Breast epithelium (tissue), 4 donors: ENCODE results near the gene RAB44. TPM values are rescaled to one million over a fixed set of nuclear protein-coding genes. Genes with fewer than 3 reads are reported as not detected.
A peak's percentile ranks its signal among the peaks of the same experiment; 100 is the strongest.

Experiments used
- DNase-seq, 2 donors: peaks; one replicate each; pipeline ENCODE4 v3.0.0-alpha.2; 2019; ENCODE audit warnings: low spot score in 2 of 2
- H3K27ac ChIP-seq, 2 donors: fragments of 200-600 bp; sonication (generic) in 1 of 2; one replicate each; pipeline ENCODE4 v1.5.1; 2016 to 2019; ENCODE audit warnings: mild to moderate bottlenecking in 1 of 2
- H3K27me3 ChIP-seq, 2 donors: fragments of 200-600 bp; sonication (generic) in 1 of 2; one replicate each; pipeline versions ENCODE4 v1.5.1 to v1.6.0; 2017 to 2019; ENCODE audit warnings: control low read depth in 1 of 2, mild to moderate bottlenecking in 1 of 2
- H3K36me3 ChIP-seq: fragments of 200-600 bp; one replicate; pipeline ENCODE4 v1.5.1; 2019
- H3K4me1 ChIP-seq, 2 donors: fragments of 200-600 bp; sonication (generic); one replicate each; pipeline ENCODE4 v1.5.1; 2016 to 2019; ENCODE audit warnings: control low read depth in 1 of 2
- H3K4me3 ChIP-seq, 3 donors: fragments of 200-600 bp; sonication (generic); 1 replicate in 2 of 3; 2 replicates in 1 of 3; pipeline ENCODE4 v1.5.1; 2016 to 2019; ENCODE audit warnings: mild to moderate bottlenecking in 3 of 3, moderate library complexity in 2 of 3
- H3K9me3 ChIP-seq, 2 donors: fragments of 200-600 bp; sonication (generic) in 1 of 2; one replicate each; pipeline ENCODE4 v1.5.1; 2016 to 2019; ENCODE audit warnings: control low read depth in 1 of 2
- POLR2A ChIP-seq: fragments of 450-650 bp; IDR thresholded peaks from one replicate; pipeline ENCODE4 v1.6.1; 2016; ENCODE audit warnings: antibody characterized with exemption, mild to moderate bottlenecking, moderate library complexity
- POLR2AphosphoS5 ChIP-seq, 3 donors: sonication (generic); formaldehyde crosslinking; IDR thresholded peaks; one replicate each; pipeline ENCODE4 v1.6.1; 2017; ENCODE audit warnings: antibody characterized with exemption in 3 of 3
- intact Hi-C: fragments of 100-400 bp; cut with DNase I; formaldehyde crosslinking; loops from one replicate; pipeline ENCODE4 v1.15.1; 2023; ENCODE audit warnings: low total_unique reads
- total RNA-seq, 3 donors: library from RNA; depleted of rRNA; stranded (reverse); fragments of >200 nt; gene quantifications; one replicate each; pipeline ENCODE4 v1.1.0, GENCODE V29; 2016
- TF ChIP-seq, protein P1 (sequence below), 3 donors: fragments of 450-650 bp; IDR thresholded peaks; one replicate each; pipeline ENCODE4 v1.5.1; 2016 to 2017; ENCODE audit warnings: antibody characterized with exemption in 3 of 3, mild to moderate bottlenecking in 3 of 3, moderate library complexity in 3 of 3

The RAB44 gene
- total RNA-seq, 3 donors from 2014 or later: under 0.01 to 1.9 (median 0.29) TPM

DNA sequence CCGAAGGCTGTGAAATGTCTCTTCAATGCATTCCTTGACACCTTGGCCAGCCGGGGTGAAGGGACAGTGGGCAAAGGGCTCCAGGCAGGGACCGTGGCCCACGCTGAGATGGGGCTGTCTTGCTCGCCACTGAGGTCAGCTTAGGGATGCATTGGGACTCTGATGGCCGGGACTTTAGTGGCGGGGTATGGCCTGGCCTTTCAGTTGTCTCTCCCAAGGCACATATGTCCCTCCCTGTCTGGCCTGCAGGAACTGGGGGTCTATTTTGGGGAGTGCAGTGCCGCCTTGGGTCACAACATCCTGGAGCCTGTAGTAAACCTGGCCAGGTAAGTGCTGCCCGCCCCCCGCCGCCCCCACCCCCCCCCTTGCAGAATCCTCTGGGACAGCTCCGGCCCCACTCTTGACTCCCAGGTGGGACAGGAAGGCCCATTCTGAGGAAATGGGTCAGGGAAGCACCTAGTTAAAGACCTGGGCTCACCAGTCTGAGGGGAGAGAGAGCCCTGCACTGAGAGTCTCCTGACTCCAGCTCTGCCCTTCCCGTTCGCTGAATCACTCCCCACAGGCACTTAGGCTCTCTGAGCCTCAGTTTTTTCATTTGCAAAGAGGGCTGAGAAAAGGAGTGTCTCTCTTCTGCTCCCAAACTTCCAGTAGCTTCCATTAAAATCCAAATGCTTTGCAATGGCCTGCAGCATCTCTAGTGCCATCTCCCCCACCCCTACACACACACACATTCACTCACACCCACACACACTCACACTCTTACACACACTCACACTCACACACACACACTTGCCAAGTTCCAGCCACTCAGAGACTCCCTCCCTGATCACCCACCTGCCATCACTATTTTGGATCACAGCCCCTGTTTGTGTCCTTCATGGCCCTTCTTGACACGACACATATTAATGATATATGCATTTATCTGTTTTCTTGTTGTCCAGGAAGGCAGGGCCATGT, 33.1 kb downstream of the RAB44 start:
- Histone ChIP-seq H3K9me3 (no peaks in the 10 kb centered on the region), H3K4me1 (peaks cover 6 to 9% of the 10 kb centered on the region in 2 donors), H3K27me3 (no peaks in the 10 kb centered on the region), H3K27ac (no peak overlapping the region), H3K36me3 (no peaks in the 10 kb centered on the region), H3K4me3 (no peak overlapping the region)
- intact Hi-C loops: no loop called here
- TF ChIP-seq, protein P1, sequence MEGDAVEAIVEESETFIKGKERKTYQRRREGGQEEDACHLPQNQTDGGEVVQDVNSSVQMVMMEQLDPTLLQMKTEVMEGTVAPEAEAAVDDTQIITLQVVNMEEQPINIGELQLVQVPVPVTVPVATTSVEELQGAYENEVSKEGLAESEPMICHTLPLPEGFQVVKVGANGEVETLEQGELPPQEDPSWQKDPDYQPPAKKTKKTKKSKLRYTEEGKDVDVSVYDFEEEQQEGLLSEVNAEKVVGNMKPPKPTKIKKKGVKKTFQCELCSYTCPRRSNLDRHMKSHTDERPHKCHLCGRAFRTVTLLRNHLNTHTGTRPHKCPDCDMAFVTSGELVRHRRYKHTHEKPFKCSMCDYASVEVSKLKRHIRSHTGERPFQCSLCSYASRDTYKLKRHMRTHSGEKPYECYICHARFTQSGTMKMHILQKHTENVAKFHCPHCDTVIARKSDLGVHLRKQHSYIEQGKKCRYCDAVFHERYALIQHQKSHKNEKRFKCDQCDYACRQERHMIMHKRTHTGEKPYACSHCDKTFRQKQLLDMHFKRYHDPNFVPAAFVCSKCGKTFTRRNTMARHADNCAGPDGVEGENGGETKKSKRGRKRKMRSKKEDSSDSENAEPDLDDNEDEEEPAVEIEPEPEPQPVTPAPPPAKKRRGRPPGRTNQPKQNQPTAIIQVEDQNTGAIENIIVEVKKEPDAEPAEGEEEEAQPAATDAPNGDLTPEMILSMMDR (IDR thresholded peaks at IDR 0.05): no peak
- TF ChIP-seq POLR2AphosphoS5 (IDR thresholded peaks at IDR 0.05): no peak
- no peak for TF ChIP-seq POLR2A
- no peak for DNase-seq

DNA sequence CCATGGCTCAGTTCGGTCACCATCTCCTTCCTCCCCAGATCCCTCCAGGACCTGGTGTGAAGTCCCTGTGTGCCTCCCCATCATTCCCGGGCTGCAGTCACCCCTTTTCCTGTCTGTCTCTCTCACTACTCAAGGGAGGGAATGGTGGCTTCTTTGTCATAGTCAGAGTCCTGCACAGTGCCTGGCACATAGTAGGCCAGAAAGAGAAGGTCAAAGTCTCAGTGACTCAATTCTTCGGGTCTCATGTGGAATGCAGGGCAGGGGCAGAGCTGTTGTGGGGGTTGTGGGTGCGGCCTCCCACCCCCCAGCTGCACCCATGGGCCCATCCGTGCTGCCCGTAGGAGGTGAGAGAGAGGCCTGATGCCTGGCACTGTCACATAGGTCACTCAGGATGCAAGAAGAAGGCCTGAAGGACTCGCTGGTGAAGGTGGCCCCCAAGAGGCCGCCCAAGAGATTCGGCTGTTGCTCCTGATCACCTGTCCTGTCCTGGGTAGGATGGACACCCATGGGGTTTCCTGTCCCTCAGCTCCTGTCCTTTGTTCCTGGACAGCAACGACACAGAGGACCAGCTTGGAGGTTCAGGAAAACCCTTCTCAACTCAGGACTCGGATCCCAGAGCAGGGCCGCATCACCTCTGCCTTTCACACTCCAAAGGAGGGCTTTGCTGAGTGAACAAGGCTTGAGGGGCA, 34.1 kb downstream of the RAB44 start:
- TF ChIP-seq, protein P1 (IDR thresholded peaks at IDR 0.05): no peak
- TF ChIP-seq POLR2AphosphoS5 (IDR thresholded peaks at IDR 0.05) (no peak), POLR2A (no peak)

DNA sequence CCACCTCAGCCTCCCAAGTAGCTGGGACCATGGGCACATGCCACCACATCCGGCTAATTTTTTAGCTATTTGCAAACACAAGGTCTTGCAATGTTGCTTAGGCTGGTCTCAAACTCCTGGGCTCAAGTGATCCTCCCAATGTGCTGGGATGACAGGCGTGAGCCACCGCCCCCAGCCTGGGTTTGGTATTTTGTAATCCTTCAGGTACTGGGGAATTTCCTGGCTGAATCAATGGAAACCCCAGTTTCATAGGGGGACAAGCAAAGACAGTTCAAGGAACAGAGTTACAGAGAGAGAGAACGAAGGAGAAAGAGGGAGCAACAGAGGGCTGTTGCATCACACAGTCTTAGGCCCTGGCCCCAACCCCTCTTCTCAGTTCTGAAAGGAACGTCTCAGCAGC, 35.7 kb downstream of the RAB44 start:
- DNase-seq: no peak
- H3K27ac ChIP-seq: no peak overlapping the region
- TF ChIP-seq POLR2A: no peak
- no peak for TF ChIP-seq POLR2AphosphoS5 (IDR thresholded peaks at IDR 0.05)
- TF ChIP-seq, protein P1 (IDR thresholded peaks at IDR 0.05): no peak
- H3K27me3 ChIP-seq: no peaks in the 10 kb centered on the region
- H3K36me3 ChIP-seq: no peaks in the 10 kb centered on the region
- no peaks in the 10 kb centered on the region for H3K9me3 ChIP-seq
- no peak overlapping the region for H3K4me3 ChIP-seq
- peaks cover 11% of the 10 kb centered on the region in 2 donors for H3K4me1 ChIP-seq
- intact Hi-C loops: no loop called here

More for the DNA sequence above, 34.1 kb downstream of the RAB44 start:
- Histone ChIP-seq H3K27me3 (no peaks in the 10 kb centered on the region), H3K36me3 (no peaks in the 10 kb centered on the region), H3K27ac (no peak overlapping the region), H3K4me1 (peaks cover 11% of the 10 kb centered on the region in 2 donors), H3K4me3 (no peak overlapping the region), H3K9me3 (no peaks in the 10 kb centered on the region)
- intact Hi-C loops: no loop called here
- no peak for DNase-seq

DNA sequence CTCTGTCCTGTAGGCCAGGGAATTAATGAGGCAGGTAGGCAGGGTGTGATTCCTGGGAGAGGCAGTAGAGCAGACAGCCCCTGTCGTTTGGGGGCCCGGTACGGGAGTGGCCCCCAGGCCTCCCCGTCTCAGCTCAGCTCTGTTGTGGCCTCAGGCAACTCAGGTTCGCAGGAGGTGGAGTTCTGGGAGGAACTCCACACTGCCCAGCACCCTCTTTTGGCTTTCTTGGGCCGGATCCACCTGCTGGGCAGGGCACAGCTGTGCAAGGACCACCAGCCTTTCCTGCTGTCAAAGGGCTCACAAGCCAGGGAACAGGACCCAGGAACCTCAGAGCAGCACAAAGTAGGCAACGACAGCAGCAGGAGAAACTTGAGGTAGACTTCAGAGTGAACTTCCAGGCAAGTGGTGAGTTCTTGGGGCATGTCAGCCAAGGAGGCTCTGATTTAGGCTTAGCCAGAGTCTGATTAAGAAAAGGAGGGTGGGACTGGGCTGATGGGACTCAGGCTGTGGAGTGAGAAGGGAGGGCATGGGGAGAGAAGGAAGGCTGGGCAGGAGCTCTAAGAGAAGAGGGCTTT, 36.9 kb downstream of the RAB44 start:
- H3K9me3 ChIP-seq: no peaks in the 10 kb centered on the region
- no peak for TF ChIP-seq POLR2A
- peaks cover 11% of the 10 kb centered on the region in 2 donors for H3K4me1 ChIP-seq
- H3K27me3 ChIP-seq: no peaks in the 10 kb centered on the region
- H3K27ac ChIP-seq: peak overlapping the region; percentile 83 to 97
- no peak for DNase-seq
- intact Hi-C loops: no loop called here
- H3K4me3 ChIP-seq: peak overlapping the region in 2 of 3 donors; percentile 38 to 63
- H3K36me3 ChIP-seq: no peaks in the 10 kb centered on the region

DNA sequence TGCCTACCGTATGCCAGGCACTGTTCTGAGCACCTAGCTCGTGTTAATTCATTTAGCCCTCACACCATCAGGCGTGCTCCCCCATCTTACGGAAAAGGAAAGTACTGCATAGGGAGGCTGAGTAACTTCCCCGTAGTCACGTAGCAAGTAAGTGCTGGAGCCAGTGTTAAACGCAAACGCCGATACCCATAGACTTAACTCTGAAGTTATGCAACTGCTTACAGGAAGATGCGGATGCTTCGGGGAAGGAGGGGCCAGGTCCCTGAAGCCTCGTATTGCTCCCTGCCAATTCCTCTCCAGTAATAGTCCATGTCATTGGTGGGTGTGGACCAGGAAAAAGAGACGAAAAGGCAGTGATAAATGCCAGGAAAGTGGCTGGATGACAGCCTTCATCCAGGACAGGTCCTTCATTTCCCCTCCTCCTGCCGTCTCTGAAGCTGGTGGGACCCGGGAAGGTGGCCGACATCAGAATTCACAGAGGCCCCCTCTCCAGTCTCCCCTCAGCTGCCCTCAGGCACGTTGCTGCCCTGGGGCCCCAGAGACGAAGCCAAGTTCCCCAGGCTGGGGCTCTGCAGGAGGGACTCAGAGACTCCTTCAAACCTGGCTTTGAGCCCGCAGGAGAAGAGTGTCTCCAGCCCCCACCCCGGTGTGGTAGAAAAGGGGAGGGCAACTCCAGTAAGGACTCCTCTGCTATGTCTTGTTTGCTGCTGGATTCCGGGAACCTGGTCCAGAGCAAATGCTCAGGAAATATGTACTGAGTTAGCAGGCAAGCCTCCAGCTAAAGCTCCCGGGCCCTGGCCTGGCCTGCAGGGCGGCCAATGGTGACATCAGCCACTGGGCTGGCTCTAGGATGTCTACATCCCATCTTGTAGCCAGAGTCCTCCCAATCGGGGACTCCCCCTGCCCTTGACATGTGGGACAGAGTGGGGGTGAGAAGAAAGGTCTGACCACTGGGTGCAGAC, 37.8 kb downstream of the RAB44 start:
- intact Hi-C loops: no loop called here
- TF ChIP-seq POLR2AphosphoS5 (IDR thresholded peaks at IDR 0.05) (peak; percentile 24 to 93 (median 74)), POLR2A (no peak)
- TF ChIP-seq, protein P1 (IDR thresholded peaks at IDR 0.05): peak in 1 of 3 donors; percentile 7
- no peaks in the 10 kb centered on the region for H3K9me3 ChIP-seq

More for the DNA sequence above, 37.8 kb downstream of the RAB44 start:
- Histone ChIP-seq H3K36me3 (no peaks in the 10 kb centered on the region), H3K27me3 (no peaks in the 10 kb centered on the region), H3K27ac (peak overlapping the region; percentile 83 to 97), H3K4me1 (peaks cover 11% of the 10 kb centered on the region in 2 donors), H3K4me3 (peak overlapping the region; percentile 3 to 63 (median 38))
- DNase-seq: peak in 1 of 2 donors; percentile 59
